ENCODE data around the gene HIRIP3.
A peak's percentile ranks its signal among the peaks of the same experiment; 100 is the strongest.

Gene HIRIP3

DNA sequence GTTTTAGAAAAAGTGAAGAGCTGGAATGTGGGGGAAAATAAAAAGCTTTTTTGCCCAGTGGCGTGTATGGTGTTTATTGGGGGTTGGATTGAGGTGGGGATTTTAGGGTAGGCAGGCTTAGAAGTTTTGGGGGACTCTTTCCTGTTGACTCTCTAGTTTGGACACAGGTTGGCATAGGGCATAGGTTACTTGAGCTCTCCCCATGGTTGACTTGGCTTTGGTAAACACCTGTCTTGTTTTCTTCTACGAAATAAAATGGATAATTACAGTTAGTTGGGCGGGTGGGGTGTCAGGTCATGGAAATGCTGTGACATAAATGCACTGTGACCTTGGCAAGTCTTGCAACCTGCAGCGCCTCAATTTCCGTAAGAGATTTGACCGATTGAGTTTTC, 22.4 kb downstream of the HIRIP3 start:
- Histone ChIP-seq H3K36me3 (ENCODE audit: control insufficient read depth in 1 of 2, insufficient read depth in 2 of 2, low read depth in 1 of 2, low read length in 2 of 2) (peaks cover 33 to 46% of the 10 kb centered on the region in 2 experiments), H3K18ac (ENCODE audit: low read depth in 1 of 2, low read length in 2 of 2) (peak overlapping the region in 1 of 2 experiments; percentile 16), H3K14ac (ENCODE audit: low read length in 2 of 2) (no peak overlapping the region), H2BK15ac (ENCODE audit: low read depth, poor library complexity, severe bottlenecking) (no peak overlapping the region), H2BK5ac (ENCODE audit: low read depth, low read length, poor library complexity, severe bottlenecking) (no peak overlapping the region), H2AK5ac (ENCODE audit: low read length, severe bottlenecking) (no peak overlapping the region), H3K9ac (ENCODE audit: low read length) (no peak overlapping the region), H3K27me3 (ENCODE audit: control insufficient read depth in 1 of 2, insufficient read depth in 1 of 2, low read length in 2 of 2) (no peaks in the 10 kb centered on the region), H3K23ac (ENCODE audit: low read length in 2 of 2) (no peak overlapping the region), H3K9me3 (ENCODE audit: control insufficient read depth, low read length) (no peaks in the 10 kb centered on the region), H2BK12ac (ENCODE audit: low read length in 2 of 2) (no peak overlapping the region), H2AFZ (ENCODE audit: low read depth, low read length) (no peak overlapping the region), H2BK120ac (ENCODE audit: low read depth, low read length) (no peak overlapping the region), H3K27ac (ENCODE audit: low read length, poor library complexity, severe bottlenecking) (peak overlapping the region; percentile 59), H3K4me3 (ENCODE audit: insufficient read depth in 1 of 2, low read depth in 1 of 2, low read length in 2 of 2) (no peak overlapping the region), H3K4ac (ENCODE audit: low read depth in 1 of 2, low read length in 2 of 2) (no peak overlapping the region), H4K91ac (ENCODE audit: low read length) (no peak overlapping the region), H3K79me1 (replicated peaks; ENCODE audit: low read length, poor library complexity, severe bottlenecking) (peaks cover 13% of the 10 kb centered on the region), H3K4me1 (ENCODE audit: control insufficient read depth, insufficient read depth, low read depth, low read length) (peaks cover 18% of the 10 kb centered on the region), H4K8ac (ENCODE audit: low read length) (peak overlapping the region; percentile 39), H3K4me2 (ENCODE audit: low read length, poor library complexity, severe bottlenecking) (peak overlapping the region; percentile 16)
- DNase-seq = no peak
- WGBS = 77% methylated on average over 6 of the region's 6 CpGs

DNA sequence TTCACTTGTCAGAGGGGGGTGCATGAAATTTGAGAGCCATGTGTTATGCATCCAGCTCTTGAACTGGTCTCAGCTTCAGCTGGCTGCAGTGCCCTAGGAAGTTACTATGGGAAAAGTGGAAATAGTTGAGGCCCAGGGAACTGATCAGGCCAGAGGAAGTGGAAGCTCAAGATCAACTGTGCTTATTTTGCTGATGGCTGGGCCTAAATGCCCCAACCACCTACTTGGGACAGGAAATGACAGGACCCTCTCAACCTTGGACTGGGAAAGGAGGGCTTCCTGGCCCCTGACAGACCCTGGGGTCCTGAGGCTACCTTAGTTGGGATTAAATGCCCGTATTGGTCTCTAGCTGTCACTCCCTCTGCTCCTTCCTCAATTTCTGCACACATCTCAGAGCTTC, 22.9 kb downstream of the HIRIP3 start:
- Histone ChIP-seq H3K9ac (ENCODE audit: low read length) (no peak overlapping the region), H3K4me3 (ENCODE audit: insufficient read depth in 1 of 2, low read depth in 1 of 2, low read length in 2 of 2) (no peak overlapping the region), H2BK15ac (ENCODE audit: low read depth, poor library complexity, severe bottlenecking) (no peak overlapping the region), H4K91ac (ENCODE audit: low read length) (no peak overlapping the region), H2BK5ac (ENCODE audit: low read depth, low read length, poor library complexity, severe bottlenecking) (no peak overlapping the region), H3K4ac (ENCODE audit: low read depth in 1 of 2, low read length in 2 of 2) (no peak overlapping the region), H4K8ac (ENCODE audit: low read length) (no peak overlapping the region), H3K79me1 (replicated peaks; ENCODE audit: low read length, poor library complexity, severe bottlenecking) (peaks cover 12% of the 10 kb centered on the region), H3K4me1 (ENCODE audit: control insufficient read depth, insufficient read depth, low read depth, low read length) (peaks cover 18% of the 10 kb centered on the region), H3K27me3 (ENCODE audit: control insufficient read depth in 1 of 2, insufficient read depth in 1 of 2, low read length in 2 of 2) (no peaks in the 10 kb centered on the region), H2BK12ac (ENCODE audit: low read length in 2 of 2) (no peak overlapping the region), H2BK120ac (ENCODE audit: low read depth, low read length) (no peak overlapping the region), H3K27ac (ENCODE audit: low read length, poor library complexity, severe bottlenecking) (no peak overlapping the region), H3K36me3 (ENCODE audit: control insufficient read depth in 1 of 2, insufficient read depth in 2 of 2, low read depth in 1 of 2, low read length in 2 of 2) (peaks cover 31 to 44% of the 10 kb centered on the region in 2 experiments), H3K18ac (ENCODE audit: low read depth in 1 of 2, low read length in 2 of 2) (no peak overlapping the region), H3K14ac (ENCODE audit: low read length in 2 of 2) (no peak overlapping the region), H2AK5ac (ENCODE audit: low read length, severe bottlenecking) (no peak overlapping the region), H3K9me3 (ENCODE audit: control insufficient read depth, low read length) (no peaks in the 10 kb centered on the region), H2AFZ (ENCODE audit: low read depth, low read length) (no peak overlapping the region), H3K4me2 (ENCODE audit: low read length, poor library complexity, severe bottlenecking) (no peak overlapping the region), H3K23ac (ENCODE audit: low read length in 2 of 2) (no peak overlapping the region)
- no peak for DNase-seq
- WGBS = 100% methylated on average over 1 of the region's 1 CpG

- H4K91ac ChIP-seq (ENCODE audit: low read length) = no peak overlapping the region
- no peak for DNase-seq
Observed at GRCh38 chr16:29971304-29971703, 24.1 kb downstream of the HIRIP3 start.

GRCh38 chr16:29968205-29968604, 27.2 kb downstream of the HIRIP3 start:
- no peak overlapping the region for H4K91ac ChIP-seq (ENCODE audit: low read length)
- 96% methylated on average over 3 of the region's 4 CpGs for WGBS

More at GRCh38 chr16:29971304-29971703, 24.1 kb downstream of the HIRIP3 start:
- Histone ChIP-seq H2BK15ac (ENCODE audit: low read depth, poor library complexity, severe bottlenecking) (no peak overlapping the region), H2AK5ac (ENCODE audit: low read length, severe bottlenecking) (no peak overlapping the region), H3K4me3 (ENCODE audit: insufficient read depth in 1 of 2, low read depth in 1 of 2, low read length in 2 of 2) (no peak overlapping the region), H3K4me2 (ENCODE audit: low read length, poor library complexity, severe bottlenecking) (no peak overlapping the region), H3K36me3 (ENCODE audit: control insufficient read depth in 1 of 2, insufficient read depth in 2 of 2, low read depth in 1 of 2, low read length in 2 of 2) (peaks cover 29 to 47% of the 10 kb centered on the region in 2 experiments), H3K79me1 (replicated peaks; ENCODE audit: low read length, poor library complexity, severe bottlenecking) (peaks cover 12% of the 10 kb centered on the region), H3K27ac (ENCODE audit: low read length, poor library complexity, severe bottlenecking) (no peak overlapping the region), H2BK12ac (ENCODE audit: low read length in 2 of 2) (no peak overlapping the region), H2BK5ac (ENCODE audit: low read depth, low read length, poor library complexity, severe bottlenecking) (no peak overlapping the region), H3K18ac (ENCODE audit: low read depth in 1 of 2, low read length in 2 of 2) (no peak overlapping the region), H3K4me1 (ENCODE audit: control insufficient read depth, insufficient read depth, low read depth, low read length) (peaks cover 13% of the 10 kb centered on the region), H2AFZ (ENCODE audit: low read depth, low read length) (no peak overlapping the region), H3K9me3 (ENCODE audit: control insufficient read depth, low read length) (no peaks in the 10 kb centered on the region), H3K9ac (ENCODE audit: low read length) (no peak overlapping the region), H4K8ac (ENCODE audit: low read length) (no peak overlapping the region), H3K4ac (ENCODE audit: low read depth in 1 of 2, low read length in 2 of 2) (no peak overlapping the region), H3K14ac (ENCODE audit: low read length in 2 of 2) (no peak overlapping the region), H3K27me3 (ENCODE audit: control insufficient read depth in 1 of 2, insufficient read depth in 1 of 2, low read length in 2 of 2) (no peaks in the 10 kb centered on the region), H3K23ac (ENCODE audit: low read length in 2 of 2) (no peak overlapping the region), H2BK120ac (ENCODE audit: low read depth, low read length) (no peak overlapping the region)
- 98% methylated on average over 5 of the region's 8 CpGs for WGBS

More at GRCh38 chr16:29968205-29968604, 27.2 kb downstream of the HIRIP3 start:
- no peak overlapping the region for H3K27ac ChIP-seq (ENCODE audit: low read length, poor library complexity, severe bottlenecking)
- no peak overlapping the region for H3K4me2 ChIP-seq (ENCODE audit: low read length, poor library complexity, severe bottlenecking)
- no peak overlapping the region for H2BK12ac ChIP-seq (ENCODE audit: low read length in 2 of 2)
- no peak overlapping the region for H2BK120ac ChIP-seq (ENCODE audit: low read depth, low read length)
- H2AK5ac ChIP-seq (ENCODE audit: low read length, severe bottlenecking) = no peak overlapping the region
- H2AFZ ChIP-seq (ENCODE audit: low read depth, low read length) = no peak overlapping the region
- peaks cover 4% of the 10 kb centered on the region for H3K4me1 ChIP-seq (ENCODE audit: control insufficient read depth, insufficient read depth, low read depth, low read length)
- no peak overlapping the region for H3K14ac ChIP-seq (ENCODE audit: low read length in 2 of 2)
- H3K4me3 ChIP-seq (ENCODE audit: insufficient read depth in 1 of 2, low read depth in 1 of 2, low read length in 2 of 2) = no peak overlapping the region
- no peak for DNase-seq
- no peak overlapping the region for H2BK5ac ChIP-seq (ENCODE audit: low read depth, low read length, poor library complexity, severe bottlenecking)
- no peak overlapping the region for H2BK15ac ChIP-seq (ENCODE audit: low read depth, poor library complexity, severe bottlenecking)
- H3K18ac ChIP-seq (ENCODE audit: low read depth in 1 of 2, low read length in 2 of 2) = no peak overlapping the region
- H3K79me1 ChIP-seq (replicated peaks; ENCODE audit: low read length, poor library complexity, severe bottlenecking) = peaks cover 20% of the 10 kb centered on the region
- no peaks in the 10 kb centered on the region for H3K9me3 ChIP-seq (ENCODE audit: control insufficient read depth, low read length)
- H3K27me3 ChIP-seq (ENCODE audit: control insufficient read depth in 1 of 2, insufficient read depth in 1 of 2, low read length in 2 of 2) = no peaks in the 10 kb centered on the region
- H3K23ac ChIP-seq (ENCODE audit: low read length in 2 of 2) = no peak overlapping the region
- H3K9ac ChIP-seq (ENCODE audit: low read length) = no peak overlapping the region
- H4K8ac ChIP-seq (ENCODE audit: low read length) = no peak overlapping the region
- H3K4ac ChIP-seq (ENCODE audit: low read depth in 1 of 2, low read length in 2 of 2) = no peak overlapping the region
- peaks cover 33 to 64% of the 10 kb centered on the region in 2 experiments for H3K36me3 ChIP-seq (ENCODE audit: control insufficient read depth in 1 of 2, insufficient read depth in 2 of 2, low read depth in 1 of 2, low read length in 2 of 2)
